WERI-Rb-1 (cell line): ENCODE data around the gene SPATA6L.

Experiments used
- DNase-seq: peaks from one replicate; pipeline ENCODE4 v3.0.0-alpha.2; 2020
- H3K27ac ChIP-seq: fragments of 250-450 bp; sonication (Bioruptor Pico); 2 replicates; pipeline ENCODE4 v1.5.1; 2020; ENCODE audit warnings: mild to moderate bottlenecking, moderate library complexity
- H3K27me3 ChIP-seq: fragments of 250-450 bp; sonication (Bioruptor Pico); 2 replicates; pipeline ENCODE4 v1.5.1; 2021; ENCODE audit warnings: mild to moderate bottlenecking, low read depth, moderate library complexity; ENCODE audit not compliant: insufficient read depth, severe bottlenecking
- H3K36me3 ChIP-seq: fragments of 250-450 bp; sonication (Bioruptor Pico); 2 replicates; pipeline ENCODE4 v1.5.1; 2020; ENCODE audit warnings: mild to moderate bottlenecking, moderate library complexity
- H3K4me3 ChIP-seq: 2 replicates; pipeline ENCODE4 v1.5.1; 2011; ENCODE audit warnings: low read depth, mild to moderate bottlenecking, control low read depth, low read length
- H3K9me3 ChIP-seq: fragments of 250-450 bp; sonication (Bioruptor Pico); 2 replicates; pipeline ENCODE4 v1.5.1; 2021; ENCODE audit warnings: mild to moderate bottlenecking, moderate library complexity; ENCODE audit not compliant: severe bottlenecking
- CTCF ChIP-seq: IDR thresholded peaks from 2 replicates; pipeline ENCODE4 v1.5.1; 2011; ENCODE audit warnings: low read depth, mild to moderate bottlenecking, control low read depth, inconsistent platforms, low read length

Gene SPATA6L

GRCh38 chr9:4642351-4642750 is 23.9 kb downstream of the SPATA6L start:
- H3K4me3 ChIP-seq = no peak overlapping the region
- no peak for TF ChIP-seq CTCF
- no peak for DNase-seq
- H3K27ac ChIP-seq = no peak overlapping the region
- H3K9me3 ChIP-seq = no peaks in the 10 kb centered on the region
- H3K27me3 ChIP-seq = no peaks in the 10 kb centered on the region
- no peaks in the 10 kb centered on the region for H3K36me3 ChIP-seq

- peak; percentile 33 for DNase-seq
- Histone ChIP-seq H3K9me3 (no peaks in the 10 kb centered on the region), H3K36me3 (no peaks in the 10 kb centered on the region), H3K4me3 (no peak overlapping the region), H3K27ac (no peak overlapping the region), H3K27me3 (no peaks in the 10 kb centered on the region)
- peak; percentile 54 for TF ChIP-seq CTCF
Observed at GRCh38 chr9:4640027-4640426, 26.3 kb downstream of the SPATA6L start.

GRCh38 chr9:4639420-4639819 is 26.9 kb downstream of the SPATA6L start:
- Histone ChIP-seq H3K36me3 (no peaks in the 10 kb centered on the region), H3K4me3 (no peak overlapping the region), H3K27ac (no peak overlapping the region), H3K27me3 (no peaks in the 10 kb centered on the region), H3K9me3 (no peaks in the 10 kb centered on the region)
- DNase-seq = no peak
- no peak for TF ChIP-seq CTCF

GRCh38 chr9:4638968-4639367 is 27.3 kb downstream of the SPATA6L start:
- H3K36me3 ChIP-seq = no peaks in the 10 kb centered on the region
- no peaks in the 10 kb centered on the region for H3K27me3 ChIP-seq
- no peak overlapping the region for H3K27ac ChIP-seq
- H3K4me3 ChIP-seq = no peak overlapping the region
- no peaks in the 10 kb centered on the region for H3K9me3 ChIP-seq
- no peak for TF ChIP-seq CTCF
- no peak for DNase-seq

GRCh38 chr9:4630836-4631235 is 35.4 kb downstream of the SPATA6L start:
- H3K36me3 ChIP-seq = no peaks in the 10 kb centered on the region
- no peak overlapping the region for H3K4me3 ChIP-seq
- no peak overlapping the region for H3K27ac ChIP-seq
- no peaks in the 10 kb centered on the region for H3K9me3 ChIP-seq
- no peaks in the 10 kb centered on the region for H3K27me3 ChIP-seq
- no peak for DNase-seq
- TF ChIP-seq CTCF = no peak

- Histone ChIP-seq H3K27me3 (no peaks in the 10 kb centered on the region), H3K4me3 (no peak overlapping the region), H3K27ac (no peak overlapping the region), H3K9me3 (no peaks in the 10 kb centered on the region), H3K36me3 (no peaks in the 10 kb centered on the region)
- no peak for TF ChIP-seq CTCF
- DNase-seq = no peak
Observed at GRCh38 chr9:4622016-4622415, 44.3 kb downstream of the SPATA6L start.
